Effector CD4-positive, alpha-beta T cell (primary cell): ENCODE results near the gene KLRG1.
A peak's percentile ranks its signal among the peaks of the same experiment; 100 is the strongest.

Source experiments
- DNase-seq: peaks from one replicate; pipeline ENCODE4 v3.0.0-alpha.2; 2020

The KLRG1 gene

GRCh38 chr12:8987163-8987562 lies 2.2 kb upstream of the KLRG1 start:
- DNase-seq: no peak

- DNase-seq: no peak
Measured at GRCh38 chr12:8987685-8988084, 1.7 kb upstream of the KLRG1 start.

DNA sequence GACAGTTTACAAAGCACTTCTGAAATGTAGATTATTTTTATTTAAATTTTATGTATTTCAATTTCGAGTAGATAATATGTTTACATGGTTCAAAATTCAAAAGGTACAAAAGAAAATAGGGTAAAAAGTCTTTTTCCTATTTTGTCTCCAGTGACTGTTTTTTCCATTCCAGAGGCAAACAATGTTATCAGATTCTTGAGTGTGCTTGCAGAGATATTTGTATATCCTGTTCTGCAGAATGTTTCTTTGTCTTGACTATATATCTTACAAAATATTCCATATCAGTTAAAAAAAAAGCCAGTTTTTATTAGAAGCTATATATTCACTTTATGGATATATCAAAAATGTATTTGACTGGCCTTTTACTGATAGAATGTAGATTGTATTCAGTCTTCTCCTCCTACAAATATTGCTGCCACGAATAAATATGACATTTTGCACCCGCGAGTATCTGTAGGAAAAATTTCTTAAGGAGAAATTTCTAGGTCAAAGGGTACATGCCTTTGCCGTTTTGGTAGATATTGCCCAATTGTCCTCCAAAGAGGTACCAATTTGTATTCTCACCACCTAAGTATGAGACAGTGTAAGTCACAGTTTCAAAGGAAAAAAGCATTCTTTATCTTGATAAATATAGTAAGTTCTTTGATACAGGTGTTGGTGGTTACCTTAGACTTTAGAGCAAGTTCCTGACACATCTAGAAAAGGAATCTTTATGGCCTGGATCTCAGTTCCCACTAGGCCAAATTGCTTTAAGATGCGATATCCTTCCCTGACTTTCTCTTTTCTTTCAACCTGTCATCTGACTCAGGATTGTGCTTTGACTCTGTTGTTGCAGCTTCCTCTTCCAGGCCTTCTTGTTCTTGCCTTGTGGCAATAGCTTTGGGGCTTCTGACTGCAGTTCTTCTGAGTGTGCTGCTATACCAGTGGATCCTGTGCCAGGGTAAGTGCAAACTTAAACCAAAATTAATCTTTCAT lies 2.3 kb downstream of the KLRG1 start:
- peak; percentile 4 for DNase-seq

GRCh38 chr12:8993827-8994226 lies 4.5 kb downstream of the KLRG1 start:
- DNase-seq: no peak

DNA sequence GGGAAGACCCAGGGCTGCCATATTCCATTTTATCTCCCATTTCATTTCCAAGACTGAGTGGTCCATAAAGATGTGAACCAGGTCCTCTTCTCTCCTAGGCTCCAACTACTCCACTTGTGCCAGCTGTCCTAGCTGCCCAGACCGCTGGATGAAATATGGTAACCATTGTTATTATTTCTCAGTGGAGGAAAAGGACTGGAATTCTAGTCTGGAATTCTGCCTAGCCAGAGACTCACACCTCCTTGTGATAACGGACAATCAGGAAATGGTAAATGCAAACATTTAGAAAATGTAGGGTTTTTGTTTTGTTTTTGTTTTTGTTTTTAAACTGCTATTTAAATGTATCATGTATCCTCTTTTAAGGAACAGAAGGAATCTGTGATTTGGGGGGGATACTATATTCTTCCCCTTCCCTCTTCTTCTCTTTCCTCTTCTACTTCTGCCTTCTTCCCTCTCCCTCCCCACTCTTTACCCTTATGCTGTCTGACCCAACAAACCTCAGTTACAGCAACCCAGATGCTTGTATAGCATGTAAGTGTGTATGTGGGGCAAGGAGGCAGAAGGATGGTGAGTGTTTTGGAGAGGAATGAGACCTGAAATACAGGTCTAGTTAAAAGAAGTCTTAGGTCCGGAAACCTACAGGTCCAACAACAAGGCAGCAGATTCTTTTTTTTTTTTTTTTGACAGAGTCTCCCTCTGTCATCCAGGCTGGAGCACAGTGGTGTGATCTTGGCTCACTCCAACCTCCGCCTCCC lies 5.9 kb downstream of the KLRG1 start:
- no peak for DNase-seq

DNA sequence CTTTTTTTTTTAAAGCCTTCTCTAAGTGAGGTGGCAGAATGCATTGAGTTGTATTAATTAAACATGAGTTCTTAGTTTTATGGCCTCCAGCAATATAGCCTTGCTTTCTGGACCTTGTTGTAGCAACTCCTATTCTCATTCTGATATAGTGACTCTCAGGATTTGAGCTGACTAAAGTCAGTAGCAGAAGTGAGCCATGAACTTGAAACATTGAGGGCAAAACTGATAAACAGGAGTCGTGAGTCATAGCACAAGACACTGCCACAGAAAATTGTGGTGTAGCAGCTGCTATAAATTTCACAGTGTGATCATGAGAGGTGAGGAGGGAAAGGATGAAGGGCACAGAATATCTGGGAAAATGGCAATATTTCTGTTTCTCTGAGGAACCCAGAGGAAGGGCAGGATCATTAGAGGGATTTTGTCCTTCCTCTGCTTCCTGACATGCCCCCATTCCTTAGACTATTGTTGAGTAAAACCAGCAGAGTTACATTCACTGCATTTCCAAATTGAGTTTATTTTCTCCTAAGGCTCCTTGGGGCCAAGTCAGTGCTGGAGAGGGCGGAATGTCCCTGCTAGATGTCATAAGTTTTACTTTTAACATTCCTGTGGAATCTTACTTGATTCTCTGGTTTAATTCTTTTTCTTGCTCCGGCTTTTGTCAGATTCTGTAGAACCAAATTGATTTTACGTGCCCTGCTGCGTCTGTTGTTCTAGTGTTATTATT lies 7.5 kb downstream of the KLRG1 start:
- no peak for DNase-seq

- no peak for DNase-seq
Measured at GRCh38 chr12:9001233-9001632, 11.9 kb downstream of the KLRG1 start.

- DNase-seq: no peak
Measured at GRCh38 chr12:9002335-9002734, 13.0 kb downstream of the KLRG1 start.

DNA sequence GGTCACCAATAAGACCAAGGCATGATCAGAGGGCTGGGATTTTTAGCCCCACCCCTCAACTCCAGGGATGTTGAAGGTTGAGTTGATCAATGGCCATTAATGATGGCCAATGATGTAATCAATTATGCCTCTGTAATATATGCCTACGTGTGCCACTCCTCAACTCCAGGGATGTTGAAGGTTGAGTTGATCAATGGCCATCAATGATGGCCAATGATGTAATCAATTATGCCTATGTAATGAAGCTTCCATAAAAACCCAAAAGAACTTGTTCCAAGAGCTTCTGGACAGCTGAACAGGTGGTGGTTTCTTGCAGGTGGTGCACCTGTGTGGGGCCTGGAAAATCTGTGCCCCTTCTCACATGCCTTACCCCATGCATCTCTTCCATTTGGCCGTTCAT lies 33.2 kb downstream of the KLRG1 start:
- DNase-seq: no peak

GRCh38 chr12:9024512-9024911 lies 35.2 kb downstream of the KLRG1 start:
- DNase-seq: no peak

GRCh38 chr12:9027161-9028059 lies 38.1 kb downstream of the KLRG1 start:
- DNase-seq: no peak

DNA sequence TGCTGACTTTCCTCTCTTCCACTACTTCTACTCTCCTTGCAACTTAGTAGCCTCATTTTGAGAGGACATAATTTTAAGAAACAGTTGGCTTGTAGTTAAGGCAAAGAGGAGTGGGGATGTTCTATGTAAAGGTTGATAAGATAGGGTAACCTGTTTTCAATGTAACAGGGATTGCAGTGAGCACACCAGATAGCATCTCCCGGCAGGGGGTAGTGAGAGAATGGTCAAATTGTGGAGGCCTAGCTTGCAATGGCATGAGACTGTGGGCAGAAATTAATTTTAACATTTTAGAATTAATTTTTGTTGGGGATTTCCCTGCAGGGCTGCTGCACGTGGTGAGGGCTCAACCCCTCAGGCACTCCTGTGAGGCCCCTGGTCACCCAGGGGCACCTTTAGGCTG lies 41.4 kb downstream of the KLRG1 start:
- DNase-seq: no peak

- no peak for DNase-seq
Measured at GRCh38 chr12:9032202-9032964, 43.0 kb downstream of the KLRG1 start.

DNA sequence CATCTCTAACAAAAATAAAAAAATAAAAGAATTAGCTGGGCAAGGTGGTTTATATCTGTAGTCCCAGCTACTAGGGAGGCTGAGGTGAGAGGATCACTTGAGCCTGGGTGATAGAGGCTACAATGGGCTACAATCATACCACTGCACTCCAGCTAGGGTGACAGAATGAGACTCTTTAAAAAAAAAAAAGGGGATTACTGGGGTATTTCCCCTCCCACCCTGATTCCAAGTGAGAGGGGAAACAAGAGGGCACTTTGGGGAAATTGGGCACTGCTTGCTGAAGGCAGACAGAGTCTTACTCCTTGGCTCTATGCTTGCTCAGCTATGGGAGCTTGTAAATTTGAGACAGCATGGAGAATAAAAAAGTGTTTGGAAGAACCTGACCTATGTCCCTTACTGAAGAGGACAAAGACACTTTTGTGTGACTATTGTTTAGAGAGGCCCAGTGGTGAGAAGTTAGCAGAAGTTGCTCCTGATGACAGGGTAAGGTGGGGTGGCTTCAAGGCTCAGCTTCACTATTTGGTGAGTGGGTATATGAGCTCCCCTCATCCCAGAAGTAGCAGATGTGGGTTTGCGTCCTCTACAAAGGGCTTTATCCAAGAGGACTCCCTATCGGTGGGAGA lies 44.0 kb downstream of the KLRG1 start:
- DNase-seq: no peak

DNA sequence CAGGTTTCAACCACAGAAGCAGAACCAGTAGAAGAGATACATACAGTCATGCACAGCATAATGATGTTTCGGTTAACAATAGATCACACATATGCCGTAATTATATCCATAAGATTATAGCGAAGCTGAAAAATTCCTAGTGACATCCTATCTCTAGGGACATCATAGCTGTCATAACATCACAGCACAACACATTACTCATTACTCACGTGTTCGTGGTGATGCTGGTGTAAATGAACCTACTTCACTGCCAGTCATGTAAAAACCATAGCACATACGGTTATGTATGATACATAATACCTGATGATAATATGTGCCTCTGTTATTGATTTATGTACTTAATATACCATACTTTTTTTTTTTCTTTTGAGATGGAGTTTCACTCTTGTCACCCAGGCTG lies 44.7 kb downstream of the KLRG1 start:
- DNase-seq: no peak

DNA sequence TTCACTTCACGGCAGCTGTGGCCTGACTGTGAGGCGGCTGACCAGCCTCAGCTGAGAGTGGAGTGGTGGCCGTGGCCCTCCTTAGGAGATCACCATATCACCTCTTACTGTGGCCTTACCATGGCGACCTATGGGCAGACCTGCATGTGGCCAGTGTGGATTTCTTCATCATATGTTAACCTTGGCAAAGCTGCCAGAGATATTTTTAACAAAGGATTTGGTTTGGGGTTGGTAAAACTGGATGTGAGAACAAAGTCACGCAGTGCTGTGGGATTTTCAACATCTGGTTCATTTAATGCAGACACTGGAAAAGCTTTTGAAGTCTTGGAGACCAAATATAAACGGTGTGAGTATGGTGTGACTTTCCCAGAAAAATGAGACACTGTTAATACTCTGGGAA lies 46.9 kb downstream of the KLRG1 start:
- no peak for DNase-seq

GRCh38 chr12:9037431-9037830 lies 48.1 kb downstream of the KLRG1 start:
- DNase-seq: no peak

GRCh38 chr12:9039397-9039977 lies 50.1 kb downstream of the KLRG1 start:
- peak; percentile 12 for DNase-seq

DNA sequence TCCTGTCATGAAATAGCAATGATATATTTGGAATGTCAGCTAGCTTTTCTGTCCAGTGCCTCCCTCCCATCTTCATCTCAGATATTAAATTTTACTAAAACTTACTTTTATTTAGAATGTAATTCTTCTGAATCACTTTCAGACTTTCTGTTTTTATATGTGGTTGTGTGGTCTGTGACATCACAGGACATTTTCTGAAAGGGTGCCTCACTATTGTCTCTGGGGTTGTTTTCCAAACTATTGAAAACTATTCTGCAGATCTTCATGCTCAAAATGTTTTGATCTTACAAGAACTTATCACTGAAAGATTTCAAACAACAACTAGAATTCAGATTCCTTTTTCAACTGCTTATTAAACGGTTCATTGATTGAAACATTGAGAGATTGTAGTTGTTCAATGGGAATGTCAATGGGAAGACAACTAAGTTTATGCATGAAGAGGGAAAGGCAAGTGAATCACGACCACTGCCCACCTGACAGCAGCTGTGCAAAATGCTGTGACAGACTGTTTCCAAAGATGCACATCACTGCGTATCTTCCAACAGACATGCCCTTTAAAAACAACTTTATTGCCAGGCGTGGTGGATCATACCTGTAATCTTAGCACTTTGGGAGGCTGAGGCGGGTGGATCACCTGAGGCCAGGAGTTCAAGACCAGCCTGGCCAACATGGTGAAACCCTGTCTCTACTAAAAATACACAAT lies 51.3 kb downstream of the KLRG1 start:
- DNase-seq: no peak

DNA sequence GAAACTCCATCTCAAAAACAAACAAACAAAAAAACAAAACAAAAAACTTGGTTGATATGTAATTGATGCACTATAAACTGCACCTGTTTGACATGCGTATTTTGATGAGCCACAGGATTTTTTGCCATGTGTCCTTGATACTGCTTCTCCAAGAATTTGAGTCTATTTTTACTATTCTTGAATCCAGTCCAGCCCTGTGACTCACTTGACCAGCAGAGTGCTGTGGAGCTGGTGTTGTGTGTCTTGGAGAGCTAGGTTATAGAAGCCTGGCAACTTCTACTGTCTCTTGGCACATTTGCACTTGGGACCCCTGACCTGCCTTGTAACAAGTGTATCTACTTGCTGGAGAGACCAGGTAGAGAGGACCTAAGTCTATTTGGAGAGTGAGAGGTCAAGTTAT lies 52.0 kb downstream of the KLRG1 start:
- DNase-seq: no peak
